Naive B cell (primary cell): ENCODE measurements around the gene NFATC1. TPM values are rescaled to one million over a fixed set of nuclear protein-coding genes. Genes with fewer than 3 reads are reported as not detected.

Experiments
- ATAC-seq, 2 donors: fragments of 150-1000 bp; cut with Tn5 transposase; 2 replicates each; pipeline ENCODE4 v1.10.0; 2021; ENCODE audit warnings: low read depth in 2 of 2, mild to moderate bottlenecking in 2 of 2, moderate library complexity in 2 of 2
- DNase-seq: peaks from one replicate; pipeline ENCODE4 v3.0.0; 2022
- H3K27ac Mint-ChIP-seq, 6 donors: one replicate each; pipeline ENCODE4 v1.8.0; 2020 to 2022; ENCODE audit warnings: mild to moderate bottlenecking in 6 of 6, mixed read lengths in 6 of 6, moderate library complexity in 5 of 6, inconsistent platforms in 2 of 6
- H3K27me3 Mint-ChIP-seq, 3 donors: one replicate each; pipeline ENCODE4 v1.8.0; 2021 to 2022; ENCODE audit warnings: mixed read lengths in 3 of 3, mild to moderate bottlenecking in 1 of 3
- H3K36me3 Mint-ChIP-seq, 2 donors: one replicate each; pipeline ENCODE4 v1.8.0; 2020 to 2022; ENCODE audit warnings: mixed read lengths in 2 of 2, inconsistent platforms in 1 of 2, mild to moderate bottlenecking in 1 of 2
- H3K4me1 Mint-ChIP-seq, 3 donors: one replicate each; pipeline ENCODE4 v1.8.0; 2020 to 2022; ENCODE audit warnings: mixed read lengths in 3 of 3, inconsistent platforms in 1 of 3, mild to moderate bottlenecking in 1 of 3, moderate library complexity in 1 of 3
- H3K4me3 Mint-ChIP-seq, 8 donors: one replicate each; pipeline ENCODE4 v1.8.0; 2020 to 2022; ENCODE audit warnings: mild to moderate bottlenecking in 8 of 8, mixed read lengths in 8 of 8, moderate library complexity in 8 of 8, inconsistent platforms in 2 of 8
- H3K9me3 Mint-ChIP-seq, 7 donors: one replicate each; pipeline ENCODE4 v1.8.0; 2020 to 2022; ENCODE audit warnings: mixed read lengths in 7 of 7, mild to moderate bottlenecking in 5 of 7, inconsistent platforms in 2 of 7, moderate library complexity in 1 of 7
- polyA plus RNA-seq, 6 donors: library from polyadenylated mRNA; unstranded; fragments of 300-500 nt; fragmentation: Illumina TruSeq; gene quantifications; one replicate each; pipeline ENCODE4 v1.2.3, GENCODE V29; 2021; ENCODE audit warnings: low read depth in 6 of 6

The NFATC1 gene
- polyA plus RNA-seq, 6 donors from 2014 or later = 35.7 to 77.8 (median 51.1) TPM

GRCh38 chr18:79379251-79379905, 16.4 kb upstream of the NFATC1 start:
- Mint-ChIP-seq H3K4me1 (peaks cover 11 to 20% (median 17%) of the 10 kb centered on the region in 3 donors), H3K4me3 (peak overlapping the region in 2 of 8 donors; percentile 31 to 59), H3K27me3 (no peaks in the 10 kb centered on the region), H3K9me3 (no peaks in the 10 kb centered on the region), H3K36me3 (peaks cover 0 to 6% of the 10 kb centered on the region in 2 donors), H3K27ac (peak overlapping the region in 5 of 6 donors; percentile 24 to 94 (median 69))
- ATAC-seq (no peak), DNase-seq (no peak)

DNA sequence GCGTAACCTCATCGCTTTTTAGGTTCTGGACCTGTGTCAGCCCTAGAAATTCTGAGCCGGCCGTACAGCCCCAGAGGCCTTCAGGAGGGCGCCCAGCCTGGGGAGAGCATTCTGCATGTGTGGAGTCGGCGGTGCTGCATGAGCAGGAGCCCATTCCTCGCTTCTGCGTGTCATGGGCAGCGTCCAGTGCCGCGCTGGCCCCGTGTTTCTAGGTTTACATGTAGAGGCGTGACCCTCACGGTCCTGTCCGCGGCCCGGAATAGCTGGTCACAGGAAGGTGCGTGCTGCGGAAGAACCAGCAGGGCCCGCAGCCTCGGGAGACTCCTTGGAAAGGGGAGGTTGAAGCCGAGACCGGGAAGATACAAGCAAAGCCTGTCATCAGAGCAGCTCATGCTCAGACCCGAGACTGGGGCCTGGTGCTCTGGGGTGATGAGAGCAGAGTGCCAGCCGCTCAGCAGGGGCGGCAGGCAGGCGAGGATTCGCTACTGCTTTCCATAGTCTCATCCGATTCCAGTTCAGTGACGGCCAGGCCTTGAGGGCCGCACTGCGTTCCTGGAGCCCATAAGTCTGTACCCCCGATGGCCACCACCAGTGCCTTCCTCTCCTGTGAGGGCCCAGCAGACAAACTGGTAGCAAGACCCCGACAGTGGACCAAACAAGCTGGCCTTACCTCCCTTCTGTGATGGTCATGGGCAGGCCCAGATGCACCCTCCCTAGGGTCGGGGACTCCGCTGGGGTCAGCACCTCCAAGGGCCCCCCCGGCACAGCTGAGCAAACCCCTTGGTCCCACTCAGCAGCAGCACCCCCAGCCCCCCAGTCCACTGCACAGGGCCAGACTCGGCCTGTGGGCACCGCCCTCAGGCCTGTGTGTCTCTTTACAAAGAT, 15.6 kb upstream of the NFATC1 start:
- DNase-seq (no peak), ATAC-seq (no peak)
- Mint-ChIP-seq H3K4me3 (peak overlapping the region in 1 of 8 donors; percentile 63), H3K27me3 (no peaks in the 10 kb centered on the region), H3K27ac (peak overlapping the region in 4 of 6 donors; percentile 57 to 87 (median 68)), H3K9me3 (no peaks in the 10 kb centered on the region), H3K4me1 (peaks cover 5 to 13% (median 11%) of the 10 kb centered on the region in 3 donors), H3K36me3 (peaks cover 0 to 6% of the 10 kb centered on the region in 2 donors)

DNA sequence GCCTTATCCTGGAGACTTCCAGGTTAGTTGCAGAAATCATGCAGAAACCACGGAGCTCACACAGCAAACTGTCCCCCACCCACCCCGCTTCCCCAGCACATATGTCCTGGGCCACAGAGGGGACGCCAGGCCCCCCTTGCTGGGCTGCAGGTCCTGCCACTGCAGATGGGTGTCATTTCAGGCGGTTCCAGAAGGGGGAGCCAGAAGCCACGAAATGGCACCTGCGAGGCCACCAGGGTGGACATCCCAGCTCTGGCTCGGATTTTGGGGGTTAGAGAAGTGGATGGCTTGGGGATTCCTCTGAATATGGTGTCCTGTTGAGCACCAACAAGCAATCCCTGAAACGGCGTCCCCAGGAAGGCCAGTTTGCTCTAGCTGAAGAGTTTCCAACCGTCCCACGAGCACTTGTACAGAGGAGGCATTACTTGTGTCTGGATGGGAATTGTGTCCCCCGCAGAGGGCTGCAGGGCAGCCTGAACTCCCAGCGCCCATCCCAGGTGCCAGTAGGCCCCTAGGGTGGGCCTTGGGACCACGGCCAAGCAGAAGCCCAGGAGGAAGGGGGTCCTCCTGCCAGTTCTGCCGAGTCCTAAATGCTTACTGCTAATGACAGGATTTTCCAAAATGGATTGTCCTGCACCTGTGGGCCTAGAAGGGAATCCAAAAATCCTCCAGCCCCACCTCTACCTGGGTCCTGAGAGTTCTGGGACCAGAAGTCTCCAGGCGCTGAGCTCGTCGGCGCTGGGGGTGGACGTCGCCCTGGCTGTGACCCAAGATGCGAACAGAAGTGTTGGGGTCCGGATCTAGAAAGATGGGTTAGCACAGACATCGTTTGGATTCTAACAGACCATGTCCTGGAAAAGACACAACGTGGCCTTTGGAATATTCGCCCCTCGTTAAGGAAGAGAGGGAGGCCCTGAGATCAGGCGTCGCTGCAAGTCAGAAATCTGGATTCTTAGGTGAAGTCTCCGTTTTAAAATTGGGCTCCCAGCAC, 14.6 kb upstream of the NFATC1 start:
- H3K27ac Mint-ChIP-seq = peak overlapping the region in 4 of 6 donors; percentile 5 to 67 (median 31)
- peaks cover 0 to 6% of the 10 kb centered on the region in 2 donors for H3K36me3 Mint-ChIP-seq
- no peaks in the 10 kb centered on the region for H3K9me3 Mint-ChIP-seq
- ATAC-seq (peak; percentile 39 to 52), DNase-seq (peak; percentile 66)
- peak overlapping the region in 1 of 8 donors; percentile 25 for H3K4me3 Mint-ChIP-seq
- H3K27me3 Mint-ChIP-seq = no peaks in the 10 kb centered on the region
- H3K4me1 Mint-ChIP-seq = peaks cover 5 to 16% (median 10%) of the 10 kb centered on the region in 3 donors

- Mint-ChIP-seq H3K27ac (peak overlapping the region in 3 of 6 donors; percentile 16 to 46 (median 24)), H3K4me1 (peaks cover 5 to 21% (median 10%) of the 10 kb centered on the region in 3 donors), H3K9me3 (no peaks in the 10 kb centered on the region), H3K36me3 (peaks cover 0 to 6% of the 10 kb centered on the region in 2 donors), H3K27me3 (no peaks in the 10 kb centered on the region), H3K4me3 (no peak overlapping the region)
- DNase-seq (no peak), ATAC-seq (no peak)
These were observed 13.9 kb upstream of the NFATC1 start for GRCh38 chr18:79381811-79382311.

DNA sequence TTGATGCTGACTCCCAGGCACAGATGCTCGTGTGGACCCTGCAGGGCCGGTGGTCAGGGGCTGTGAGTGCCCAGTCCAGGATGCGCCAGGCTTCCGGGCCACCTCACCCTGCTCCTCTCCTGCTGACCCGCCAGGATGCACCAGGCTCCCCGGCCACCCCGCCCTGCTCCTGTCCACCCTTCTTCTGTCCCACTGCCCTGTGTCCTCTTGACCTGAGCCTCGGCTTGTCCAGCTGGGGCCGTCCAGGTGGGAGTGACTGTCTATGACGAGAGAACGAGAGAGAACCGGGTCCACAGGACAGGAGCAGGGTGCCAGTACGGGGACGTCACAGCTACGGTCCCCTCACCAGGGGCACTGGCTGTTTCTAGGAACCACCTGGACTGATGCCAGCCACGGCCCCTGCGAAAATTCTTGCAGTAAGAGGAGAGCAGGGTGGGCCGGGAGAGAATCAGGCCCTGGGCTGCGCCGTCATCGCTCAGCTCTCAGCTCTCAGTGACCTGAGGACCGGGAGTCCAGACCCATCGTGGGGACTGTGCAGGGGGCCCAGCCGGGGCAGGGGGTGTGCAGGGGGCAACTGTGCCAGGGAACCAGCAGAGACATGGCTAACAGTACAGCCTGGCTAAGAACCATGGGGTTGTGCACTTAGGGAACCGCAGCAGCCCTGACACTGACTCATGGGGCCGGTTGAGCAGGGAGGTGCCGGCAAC, 12.9 kb upstream of the NFATC1 start:
- Mint-ChIP-seq H3K27me3 (no peaks in the 10 kb centered on the region), H3K9me3 (no peaks in the 10 kb centered on the region), H3K36me3 (peaks cover 0 to 6% of the 10 kb centered on the region in 2 donors), H3K4me1 (peaks cover 9 to 24% (median 18%) of the 10 kb centered on the region in 3 donors), H3K27ac (peak overlapping the region in 1 of 6 donors; percentile 50), H3K4me3 (no peak overlapping the region)
- DNase-seq = no peak
- no peak for ATAC-seq

GRCh38 chr18:79383388-79384056, 12.2 kb upstream of the NFATC1 start:
- DNase-seq (no peak), ATAC-seq (no peak)
- Mint-ChIP-seq H3K27me3 (no peaks in the 10 kb centered on the region), H3K4me3 (no peak overlapping the region), H3K4me1 (peaks cover 9 to 24% (median 18%) of the 10 kb centered on the region in 3 donors), H3K36me3 (peaks cover 0 to under 1% of the 10 kb centered on the region in 2 donors), H3K27ac (peak overlapping the region in 2 of 6 donors; percentile 18 to 37), H3K9me3 (no peaks in the 10 kb centered on the region)

GRCh38 chr18:79384151-79384807, 11.5 kb upstream of the NFATC1 start:
- DNase-seq (no peak), ATAC-seq (no peak)
- peaks cover 4 to 18% (median 12%) of the 10 kb centered on the region in 3 donors for H3K4me1 Mint-ChIP-seq
- peak overlapping the region in 4 of 6 donors; percentile 37 to 54 (median 47) for H3K27ac Mint-ChIP-seq
- H3K9me3 Mint-ChIP-seq = no peaks in the 10 kb centered on the region
- peak overlapping the region in 1 of 8 donors; percentile 57 for H3K4me3 Mint-ChIP-seq
- H3K36me3 Mint-ChIP-seq = no peaks in the 10 kb centered on the region
- no peaks in the 10 kb centered on the region for H3K27me3 Mint-ChIP-seq

DNA sequence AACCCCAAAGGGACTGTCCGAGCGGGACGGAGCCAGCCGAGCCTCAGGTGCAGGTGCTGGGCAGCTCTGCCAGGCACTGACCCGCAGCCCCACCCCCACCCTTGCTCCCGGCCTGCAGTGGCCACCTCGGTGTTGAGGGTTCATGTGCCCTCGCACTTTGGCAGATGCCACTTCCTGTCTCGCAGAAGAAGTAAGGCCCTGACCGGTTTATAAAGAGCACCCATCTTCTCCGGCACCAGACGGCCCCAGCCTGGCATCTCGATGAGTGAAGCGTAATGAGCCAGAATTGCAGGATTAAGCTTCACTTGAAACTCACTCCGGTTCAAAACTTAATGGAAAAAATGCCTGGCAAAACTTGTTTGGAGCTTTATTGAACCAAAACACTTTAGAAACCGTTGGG, 10.9 kb upstream of the NFATC1 start:
- Mint-ChIP-seq H3K27me3 (no peaks in the 10 kb centered on the region), H3K27ac (no peak overlapping the region), H3K4me1 (peaks cover 4 to 15% (median 12%) of the 10 kb centered on the region in 3 donors), H3K36me3 (no peaks in the 10 kb centered on the region), H3K9me3 (no peaks in the 10 kb centered on the region), H3K4me3 (no peak overlapping the region)
- no peak for ATAC-seq
- no peak for DNase-seq

GRCh38 chr18:79385326-79385707, 10.4 kb upstream of the NFATC1 start:
- no peaks in the 10 kb centered on the region for H3K27me3 Mint-ChIP-seq
- DNase-seq (no peak), ATAC-seq (no peak)
- no peaks in the 10 kb centered on the region for H3K36me3 Mint-ChIP-seq
- H3K27ac Mint-ChIP-seq = no peak overlapping the region
- H3K9me3 Mint-ChIP-seq = no peaks in the 10 kb centered on the region
- H3K4me3 Mint-ChIP-seq = no peak overlapping the region
- H3K4me1 Mint-ChIP-seq = peaks cover 4 to 15% (median 12%) of the 10 kb centered on the region in 3 donors

- H3K27me3 Mint-ChIP-seq = no peaks in the 10 kb centered on the region
- H3K9me3 Mint-ChIP-seq = no peaks in the 10 kb centered on the region
- ATAC-seq = no peak
- H3K4me3 Mint-ChIP-seq = no peak overlapping the region
- no peak for DNase-seq
- peaks cover 4 to 15% (median 10%) of the 10 kb centered on the region in 3 donors for H3K4me1 Mint-ChIP-seq
- H3K36me3 Mint-ChIP-seq = no peaks in the 10 kb centered on the region
- H3K27ac Mint-ChIP-seq = no peak overlapping the region
These were observed 9.9 kb upstream of the NFATC1 start for GRCh38 chr18:79385708-79386341.

- ATAC-seq (no peak), DNase-seq (no peak)
- Mint-ChIP-seq H3K36me3 (no peaks in the 10 kb centered on the region), H3K4me3 (no peak overlapping the region), H3K27ac (no peak overlapping the region), H3K9me3 (no peaks in the 10 kb centered on the region), H3K27me3 (no peaks in the 10 kb centered on the region), H3K4me1 (peaks cover 7 to 13% (median 7%) of the 10 kb centered on the region in 3 donors)
These were observed 9.2 kb upstream of the NFATC1 start for GRCh38 chr18:79386547-79386946.
